ENCODE results near the gene SBF1.

The SBF1 gene

GRCh38 chr22:50505776-50506610 lies 31.2 kb upstream of the SBF1 start:
- H3K4me3 ChIP-seq (ENCODE audit: insufficient read depth, low read depth, low read length): no peak overlapping the region
- WGBS, 2 experiments: 88 to 89% methylated on average over 41 of the region's 41 CpGs

DNA sequence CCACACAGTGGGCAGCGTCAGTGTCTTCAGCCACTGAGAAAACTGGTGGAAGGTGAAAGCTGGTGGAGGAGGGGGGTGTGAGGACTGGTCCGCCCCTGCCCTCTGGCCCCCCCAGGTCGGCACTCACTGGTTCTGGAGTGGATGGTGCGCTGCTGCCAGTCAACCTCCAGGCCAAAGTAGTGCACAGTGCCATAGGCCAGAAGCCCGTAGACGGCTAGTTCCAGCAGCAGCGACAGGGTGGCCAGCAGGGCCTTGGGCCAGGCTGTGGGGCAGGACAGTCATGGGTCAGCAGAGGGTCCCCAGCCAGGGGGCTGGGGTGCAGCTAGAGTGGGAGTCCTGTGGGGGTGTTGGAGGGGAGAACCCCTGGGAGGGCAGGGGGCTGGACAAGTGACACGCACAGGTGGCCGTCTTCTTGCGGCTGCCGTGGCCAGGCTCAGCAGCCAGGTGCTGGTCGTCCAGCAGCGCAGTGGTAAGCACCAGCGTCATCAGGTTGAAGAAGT lies 30.5 kb upstream of the SBF1 start:
- Histone ChIP-seq H3K4me1 (ENCODE audit: control insufficient read depth, insufficient read depth, low read length) (peaks cover 9% of the 10 kb centered on the region), H3K27me3 (ENCODE audit: control insufficient read depth, insufficient read depth, low read length, poor library complexity, severe bottlenecking) (no peaks in the 10 kb centered on the region)
- 92 to 93% methylated on average over 14 of the region's 14 CpGs for WGBS, 2 experiments

More at GRCh38 chr22:50505776-50506610, 31.2 kb upstream of the SBF1 start:
- H3K36me3 ChIP-seq (ENCODE audit: control insufficient read depth, insufficient read depth, low read length): peaks cover 4% of the 10 kb centered on the region
- H3K27me3 ChIP-seq (ENCODE audit: control insufficient read depth, insufficient read depth, low read length, poor library complexity, severe bottlenecking): no peaks in the 10 kb centered on the region
- H3K4me1 ChIP-seq (ENCODE audit: control insufficient read depth, insufficient read depth, low read length): peaks cover 9% of the 10 kb centered on the region
- no peaks in the 10 kb centered on the region for H3K9me3 ChIP-seq (ENCODE audit: control insufficient read depth, low read length)
- no peak overlapping the region for H3K27ac ChIP-seq (ENCODE audit: insufficient read depth, low read depth, low read length, poor library complexity, severe bottlenecking)

DNA sequence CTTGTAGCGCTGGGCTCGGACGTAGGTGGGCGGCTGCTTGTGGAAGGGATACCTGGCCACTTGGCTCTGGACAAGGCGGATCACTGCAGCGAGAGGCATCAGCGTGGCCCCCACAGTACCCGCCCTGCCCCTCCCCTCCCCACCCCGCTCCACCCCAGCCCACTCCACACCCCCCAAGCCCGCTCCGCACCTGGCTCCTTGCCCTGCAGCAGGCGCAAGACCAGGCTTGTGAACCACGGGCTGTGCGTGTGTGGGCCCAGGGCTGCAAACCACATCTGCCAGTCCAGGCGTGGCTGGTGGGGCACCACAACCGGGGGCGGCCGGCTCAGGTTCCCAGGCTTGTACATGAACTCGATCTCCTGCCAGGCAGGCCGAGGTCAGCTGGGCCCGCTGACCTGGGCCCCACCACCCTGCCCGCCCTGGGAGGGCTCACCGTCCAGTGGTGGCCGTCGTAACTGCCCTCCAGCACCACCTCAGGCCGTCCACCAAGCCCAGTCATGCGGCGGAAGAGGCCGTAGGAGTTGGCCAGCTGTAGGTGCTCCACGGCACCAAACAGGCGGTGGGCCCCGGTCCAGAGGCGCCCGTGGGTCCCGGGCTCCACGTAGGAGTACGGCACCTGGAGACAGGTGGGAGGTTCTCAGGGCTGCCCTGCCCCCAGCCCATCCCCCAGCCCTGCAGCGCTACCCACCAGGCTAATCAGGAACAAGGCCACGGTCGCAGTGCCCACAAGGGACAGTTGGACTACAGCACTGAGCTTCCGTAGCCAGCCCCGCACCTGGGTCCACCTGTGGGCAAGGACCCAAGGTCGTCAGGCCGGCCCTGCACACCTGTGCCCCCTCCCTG lies 29.8 kb upstream of the SBF1 start:
- 94 to 95% methylated on average over 42 to 43 of the region's 44 CpGs for WGBS, 2 experiments
- peaks cover 4% of the 10 kb centered on the region for H3K36me3 ChIP-seq (ENCODE audit: control insufficient read depth, insufficient read depth, low read length)
- no peaks in the 10 kb centered on the region for H3K9me3 ChIP-seq (ENCODE audit: control insufficient read depth, low read length)
- H3K27me3 ChIP-seq (ENCODE audit: control insufficient read depth, insufficient read depth, low read length, poor library complexity, severe bottlenecking): no peaks in the 10 kb centered on the region
- no peak overlapping the region for H3K4me3 ChIP-seq (ENCODE audit: insufficient read depth, low read depth, low read length)
- no peak overlapping the region for H3K27ac ChIP-seq (ENCODE audit: insufficient read depth, low read depth, low read length, poor library complexity, severe bottlenecking)
- peaks cover 8% of the 10 kb centered on the region for H3K4me1 ChIP-seq (ENCODE audit: control insufficient read depth, insufficient read depth, low read length)

More for the DNA sequence above, 30.5 kb upstream of the SBF1 start:
- H3K9me3 ChIP-seq (ENCODE audit: control insufficient read depth, low read length): no peaks in the 10 kb centered on the region
- peaks cover 4% of the 10 kb centered on the region for H3K36me3 ChIP-seq (ENCODE audit: control insufficient read depth, insufficient read depth, low read length)
- no peak overlapping the region for H3K27ac ChIP-seq (ENCODE audit: insufficient read depth, low read depth, low read length, poor library complexity, severe bottlenecking)
- no peak overlapping the region for H3K4me3 ChIP-seq (ENCODE audit: insufficient read depth, low read depth, low read length)

GRCh38 chr22:50503475-50504145 lies 28.8 kb upstream of the SBF1 start:
- Histone ChIP-seq H3K4me3 (ENCODE audit: insufficient read depth, low read depth, low read length) (no peak overlapping the region), H3K36me3 (ENCODE audit: control insufficient read depth, insufficient read depth, low read length) (peaks cover 4% of the 10 kb centered on the region), H3K27me3 (ENCODE audit: control insufficient read depth, insufficient read depth, low read length, poor library complexity, severe bottlenecking) (no peaks in the 10 kb centered on the region), H3K27ac (ENCODE audit: insufficient read depth, low read depth, low read length, poor library complexity, severe bottlenecking) (no peak overlapping the region), H3K9me3 (ENCODE audit: control insufficient read depth, low read length) (no peaks in the 10 kb centered on the region), H3K4me1 (ENCODE audit: control insufficient read depth, insufficient read depth, low read length) (no peaks in the 10 kb centered on the region)
- WGBS, 2 experiments: 94 to 95% methylated on average over 24 of the region's 26 CpGs

- Histone ChIP-seq H3K27ac (ENCODE audit: insufficient read depth, low read depth, low read length, poor library complexity, severe bottlenecking) (no peak overlapping the region), H3K9me3 (ENCODE audit: control insufficient read depth, low read length) (no peaks in the 10 kb centered on the region), H3K36me3 (ENCODE audit: control insufficient read depth, insufficient read depth, low read length) (peaks cover 4% of the 10 kb centered on the region), H3K4me3 (ENCODE audit: insufficient read depth, low read depth, low read length) (no peak overlapping the region), H3K4me1 (ENCODE audit: control insufficient read depth, insufficient read depth, low read length) (no peaks in the 10 kb centered on the region), H3K27me3 (ENCODE audit: control insufficient read depth, insufficient read depth, low read length, poor library complexity, severe bottlenecking) (no peaks in the 10 kb centered on the region)
- 93 to 96% methylated on average over 24 of the region's 24 CpGs for WGBS, 2 experiments
These were observed 28.0 kb upstream of the SBF1 start for GRCh38 chr22:50502628-50503474.

- Histone ChIP-seq H3K27me3 (ENCODE audit: control insufficient read depth, insufficient read depth, low read length, poor library complexity, severe bottlenecking) (no peaks in the 10 kb centered on the region), H3K27ac (ENCODE audit: insufficient read depth, low read depth, low read length, poor library complexity, severe bottlenecking) (no peak overlapping the region), H3K4me3 (ENCODE audit: insufficient read depth, low read depth, low read length) (no peak overlapping the region), H3K36me3 (ENCODE audit: control insufficient read depth, insufficient read depth, low read length) (peaks cover 4% of the 10 kb centered on the region), H3K9me3 (ENCODE audit: control insufficient read depth, low read length) (no peaks in the 10 kb centered on the region), H3K4me1 (ENCODE audit: control insufficient read depth, insufficient read depth, low read length) (no peaks in the 10 kb centered on the region)
- WGBS, 2 experiments: 93 to 94% methylated on average over 6 of the region's 6 CpGs
These were observed 27.3 kb upstream of the SBF1 start for GRCh38 chr22:50502096-50502495.

DNA sequence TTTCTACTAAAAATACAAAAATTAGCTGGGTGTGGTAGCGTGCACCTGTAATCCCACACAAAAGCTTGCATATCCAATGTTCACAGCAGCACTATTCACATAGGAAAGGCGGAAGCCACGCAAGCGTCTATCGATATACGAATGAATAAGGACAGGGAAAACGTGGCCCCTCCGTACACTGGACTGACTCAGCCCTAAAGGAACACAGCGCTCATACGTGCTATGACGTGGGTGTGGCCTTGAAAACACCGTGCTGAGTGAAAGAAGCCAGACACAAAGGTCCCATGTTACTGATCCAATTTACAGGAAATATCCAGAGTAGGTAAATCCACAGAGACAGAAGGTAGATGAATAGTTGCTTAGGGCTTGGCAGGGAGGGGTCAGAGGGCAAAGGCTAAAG lies 25.6 kb upstream of the SBF1 start:
- 95 to 96% methylated on average over 12 of the region's 12 CpGs for WGBS, 2 experiments
- Histone ChIP-seq H3K27ac (ENCODE audit: insufficient read depth, low read depth, low read length, poor library complexity, severe bottlenecking) (no peak overlapping the region), H3K36me3 (ENCODE audit: control insufficient read depth, insufficient read depth, low read length) (peaks cover 3% of the 10 kb centered on the region), H3K27me3 (ENCODE audit: control insufficient read depth, insufficient read depth, low read length, poor library complexity, severe bottlenecking) (no peaks in the 10 kb centered on the region), H3K4me3 (ENCODE audit: insufficient read depth, low read depth, low read length) (no peak overlapping the region), H3K4me1 (ENCODE audit: control insufficient read depth, insufficient read depth, low read length) (no peaks in the 10 kb centered on the region), H3K9me3 (ENCODE audit: control insufficient read depth, low read length) (no peaks in the 10 kb centered on the region)

DNA sequence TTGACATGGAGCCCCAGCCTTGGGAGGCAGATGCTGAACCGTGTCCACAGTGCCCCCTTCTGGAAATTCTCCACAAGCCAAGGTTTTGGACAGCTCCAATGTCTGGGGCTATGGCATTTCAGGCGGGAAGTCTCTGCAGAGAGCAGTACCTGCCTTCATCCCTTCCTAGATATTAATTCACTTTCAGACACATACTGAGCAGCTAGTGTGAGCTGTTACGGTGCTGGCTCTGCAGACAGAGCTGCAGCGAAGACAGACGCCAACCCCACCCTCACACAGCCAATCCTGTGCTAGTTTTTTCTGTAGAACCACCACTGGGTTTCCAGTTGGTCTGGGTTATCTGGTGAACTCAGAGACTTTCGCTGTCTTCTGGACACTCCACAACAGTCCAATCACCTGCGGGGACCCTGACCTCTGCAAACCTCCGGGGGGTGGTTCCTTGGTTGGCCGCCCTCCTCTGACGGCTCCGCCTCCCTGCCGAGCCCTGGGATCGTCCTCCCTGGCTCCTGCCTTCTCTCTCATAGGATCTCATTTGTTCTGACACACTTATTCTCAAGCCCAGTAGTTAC lies 23.6 kb upstream of the SBF1 start:
- 29 to 32% methylated on average over 13 of the region's 13 CpGs for WGBS, 2 experiments
- H3K4me3 ChIP-seq (ENCODE audit: insufficient read depth, low read depth, low read length): no peak overlapping the region
- H3K36me3 ChIP-seq (ENCODE audit: control insufficient read depth, insufficient read depth, low read length): no peaks in the 10 kb centered on the region
- H3K9me3 ChIP-seq (ENCODE audit: control insufficient read depth, low read length): no peaks in the 10 kb centered on the region
- no peaks in the 10 kb centered on the region for H3K27me3 ChIP-seq (ENCODE audit: control insufficient read depth, insufficient read depth, low read length, poor library complexity, severe bottlenecking)
- H3K4me1 ChIP-seq (ENCODE audit: control insufficient read depth, insufficient read depth, low read length): no peaks in the 10 kb centered on the region
- H3K27ac ChIP-seq (ENCODE audit: insufficient read depth, low read depth, low read length, poor library complexity, severe bottlenecking): no peak overlapping the region

DNA sequence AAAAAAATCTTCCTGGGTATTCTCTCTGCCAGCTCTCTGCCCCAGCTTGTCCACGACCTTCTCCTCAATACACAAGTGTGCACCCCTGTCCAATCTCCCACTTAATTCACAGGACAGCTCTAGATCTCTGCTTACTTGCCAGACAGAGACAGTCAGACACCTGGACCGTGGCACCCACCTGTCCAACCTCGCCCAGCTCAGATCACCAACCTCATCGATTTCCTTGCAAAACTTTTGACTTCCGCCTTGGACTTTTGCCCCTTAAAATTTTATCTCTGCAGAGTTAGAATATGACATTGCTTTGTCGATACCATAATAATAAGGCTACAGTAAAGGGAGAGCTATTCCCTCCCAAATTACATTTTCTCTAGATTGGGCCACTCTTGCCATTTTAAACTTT lies 22.3 kb upstream of the SBF1 start:
- Histone ChIP-seq H3K27me3 (ENCODE audit: control insufficient read depth, insufficient read depth, low read length, poor library complexity, severe bottlenecking) (no peaks in the 10 kb centered on the region), H3K36me3 (ENCODE audit: control insufficient read depth, insufficient read depth, low read length) (no peaks in the 10 kb centered on the region), H3K4me1 (ENCODE audit: control insufficient read depth, insufficient read depth, low read length) (no peaks in the 10 kb centered on the region), H3K27ac (ENCODE audit: insufficient read depth, low read depth, low read length, poor library complexity, severe bottlenecking) (no peak overlapping the region), H3K9me3 (ENCODE audit: control insufficient read depth, low read length) (no peaks in the 10 kb centered on the region), H3K4me3 (ENCODE audit: insufficient read depth, low read depth, low read length) (no peak overlapping the region)
- WGBS, 2 experiments: 92 to 93% methylated on average over 6 of the region's 6 CpGs

Data from ectodermal cell (in vitro differentiated cells).